ENCODE measurements around the gene ABCD3.
"Not testable (repeated sequence)": the region's sequence is repeated elsewhere in the genome, so short reads cannot be mapped to it uniquely, and the experiment has no call there.

ABCD3 gene

DNA sequence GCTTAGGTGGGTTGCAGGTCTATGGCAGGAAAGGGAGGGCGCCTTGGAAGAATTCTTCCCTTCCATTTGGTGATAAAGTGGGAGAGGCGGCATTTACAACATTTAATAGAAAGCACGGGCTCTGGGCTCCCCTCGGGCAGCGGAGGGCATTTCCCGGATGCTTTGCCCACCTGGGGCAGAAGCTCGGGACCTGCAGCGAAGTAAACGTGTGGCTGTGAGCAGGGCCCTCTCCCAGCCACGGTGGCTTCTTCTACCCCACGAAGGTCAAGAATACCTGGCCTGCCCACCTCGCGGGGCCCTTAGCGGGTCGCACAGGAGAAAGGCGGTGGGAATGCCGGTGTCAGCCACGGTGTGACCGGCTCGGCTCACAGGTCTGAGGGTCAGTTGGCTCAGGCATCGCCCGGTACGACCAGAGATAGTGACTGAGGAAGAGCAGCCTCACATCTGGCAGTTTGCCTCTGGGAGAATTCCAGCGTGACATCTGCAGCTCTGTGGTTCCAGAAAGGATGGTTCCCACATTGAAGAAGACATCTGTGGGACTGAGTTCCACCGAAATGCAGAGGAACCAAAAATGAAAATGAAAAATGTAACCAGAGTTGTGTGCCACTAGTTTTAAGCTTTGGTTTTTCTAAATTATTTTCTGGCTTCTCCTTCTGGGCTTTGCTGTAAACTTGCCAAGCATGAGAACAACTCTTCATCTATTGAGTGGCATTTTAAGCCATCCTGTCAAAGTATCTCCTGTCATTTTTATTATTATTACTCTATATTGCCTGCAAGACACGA lies 124.1 kb downstream of the ABCD3 start:
- H3K4me3 ChIP-seq: peak overlapping the region; percentile 54 to 72 (median 65)
- peak overlapping the region in 20 of 21 experiments; percentile 57 to 95 (median 84) for H3K27ac ChIP-seq

DNA sequence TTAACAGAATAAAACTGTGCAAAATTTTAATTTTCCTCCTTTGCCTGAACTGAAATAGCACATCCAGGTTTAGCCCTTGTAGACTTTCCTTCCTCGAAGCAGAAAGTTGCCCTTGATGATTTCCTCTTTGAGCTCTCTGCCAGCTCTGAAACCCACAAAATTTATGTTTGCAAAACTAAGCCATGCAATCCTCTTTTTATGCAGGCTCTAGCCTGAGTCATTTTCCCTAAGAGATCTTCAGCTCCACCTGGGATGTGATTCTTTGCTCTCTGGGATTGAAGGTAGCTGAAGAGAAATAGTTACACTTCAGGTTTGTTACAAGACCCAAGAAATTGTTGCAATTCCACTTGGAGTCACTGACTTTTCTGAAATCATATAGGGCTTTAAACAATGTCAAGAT lies 124.8 kb downstream of the ABCD3 start:
- peak overlapping the region in 3 of 7 experiments; percentile 68 to 72 (median 69) for H3K4me3 ChIP-seq
- peak overlapping the region in 8 of 21 experiments; percentile 69 to 93 (median 85) for H3K27ac ChIP-seq

DNA sequence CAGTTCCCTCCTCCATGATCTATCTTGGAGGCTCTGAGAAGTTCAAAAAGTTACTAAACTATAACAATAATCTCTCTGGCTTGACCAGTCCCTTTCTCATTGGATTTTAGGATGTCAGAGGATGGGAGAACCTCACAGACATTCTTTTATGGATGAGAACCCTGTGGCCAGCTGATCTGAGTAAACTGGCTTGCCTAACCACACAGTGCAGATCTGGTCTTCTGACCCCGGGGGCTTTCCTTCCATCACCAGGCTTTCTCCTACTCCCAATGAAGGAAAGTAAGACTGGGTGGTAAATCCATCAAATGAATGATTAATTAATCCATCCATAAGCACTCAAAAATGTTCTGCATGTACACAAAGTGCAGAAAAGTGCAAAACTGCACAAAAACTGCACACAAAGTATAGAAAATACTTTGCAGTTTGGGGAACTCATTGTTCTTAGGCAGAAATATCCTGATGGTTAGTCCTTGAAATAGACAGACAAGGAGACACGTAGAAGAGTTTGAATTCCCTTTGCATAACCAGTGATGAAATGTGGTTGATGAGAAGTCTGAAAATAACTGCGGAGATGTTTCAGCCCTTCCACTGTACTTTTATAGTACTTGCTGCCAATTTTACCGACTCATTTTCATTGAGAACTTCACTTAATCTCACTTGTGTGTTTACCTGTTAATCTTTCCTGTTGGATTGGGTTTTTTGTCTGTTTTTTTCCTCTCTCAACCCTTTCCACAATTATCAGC lies 125.9 kb downstream of the ABCD3 start:
- H3K4me3 ChIP-seq: no peak overlapping the region
- peak overlapping the region in 6 of 21 experiments; percentile 2 to 93 (median 10) for H3K27ac ChIP-seq

DNA sequence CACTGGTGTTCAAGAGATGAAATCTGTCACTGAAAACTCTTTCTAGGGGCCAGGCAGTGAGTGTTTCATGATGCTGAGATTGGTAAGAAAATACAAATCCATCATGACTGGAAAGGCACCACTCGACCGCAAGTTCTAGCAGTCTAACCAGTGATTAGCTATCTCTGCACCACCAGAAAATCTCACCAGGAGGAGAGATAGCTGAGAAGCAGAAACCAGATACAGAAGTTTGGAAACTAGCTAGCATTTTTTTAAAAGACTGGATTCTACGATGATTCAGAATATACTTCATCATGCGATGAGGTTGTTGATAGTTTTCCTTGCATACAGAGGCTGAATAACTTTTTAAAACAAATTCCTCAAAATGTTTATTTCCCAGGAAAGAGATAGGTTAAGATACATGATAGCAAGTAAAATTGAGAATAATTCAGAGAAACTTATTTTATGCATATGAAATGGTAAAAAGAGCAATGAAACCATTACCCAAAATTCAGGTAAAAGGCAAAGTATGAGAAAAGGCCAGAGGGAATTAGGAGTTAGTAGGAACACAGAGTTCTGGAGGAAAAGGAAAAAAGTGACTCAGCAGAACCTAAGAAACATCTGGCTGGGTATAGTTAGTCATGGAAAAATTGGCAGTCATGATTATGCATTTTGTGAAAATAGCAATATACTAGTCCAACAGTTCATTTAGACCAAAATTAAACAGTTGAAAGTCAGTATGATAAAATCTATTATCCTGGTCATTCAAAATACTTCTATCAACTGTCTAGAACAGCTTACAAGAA lies 126.7 kb downstream of the ABCD3 start:
- Histone ChIP-seq H3K27ac (peak overlapping the region in 5 of 21 experiments; percentile 5 to 45 (median 22)), H3K4me3 (no peak overlapping the region)

DNA sequence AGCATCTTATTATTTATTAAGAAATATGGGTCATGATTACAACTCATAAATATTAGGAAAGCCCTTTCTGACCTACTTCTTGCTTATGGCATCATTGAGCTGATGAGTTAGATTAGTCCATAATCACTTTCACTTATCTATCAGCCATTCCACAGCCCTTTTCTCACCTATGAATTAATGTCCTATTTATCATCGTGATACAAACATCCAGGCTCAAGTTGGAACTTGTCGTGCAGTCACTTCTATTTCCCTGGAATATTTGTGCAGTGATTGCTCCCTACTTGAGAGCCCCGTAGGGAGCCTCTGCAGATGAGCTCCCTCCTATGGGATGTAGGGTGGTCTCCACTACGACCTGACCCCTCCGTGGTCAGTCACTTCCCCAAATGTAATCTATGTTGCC lies 131.5 kb downstream of the ABCD3 start:
- Histone ChIP-seq H3K27ac (no peak overlapping the region), H3K4me3 (no peak overlapping the region)

DNA sequence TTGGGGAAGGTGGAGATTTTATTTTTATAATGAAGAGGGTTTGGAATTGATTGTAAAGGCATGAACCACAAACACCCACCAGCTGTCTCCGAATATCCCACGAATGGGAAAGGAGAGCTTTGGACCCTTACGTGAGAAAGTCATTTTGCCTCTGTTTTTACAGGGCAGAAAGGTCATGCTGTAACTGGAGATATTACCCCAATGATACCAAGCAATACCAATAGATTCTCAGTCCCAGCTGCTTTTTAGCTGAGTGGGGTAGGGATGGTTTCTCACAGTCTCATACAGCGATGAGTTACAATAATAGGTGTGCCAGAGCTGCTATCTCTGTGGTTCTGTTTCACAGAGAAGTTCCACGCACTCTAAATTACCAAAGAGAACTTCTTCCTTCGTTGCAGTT lies 132.2 kb downstream of the ABCD3 start:
- Histone ChIP-seq H3K27ac (peak overlapping the region in 1 of 21 experiments; percentile 7), H3K4me3 (no peak overlapping the region)

DNA sequence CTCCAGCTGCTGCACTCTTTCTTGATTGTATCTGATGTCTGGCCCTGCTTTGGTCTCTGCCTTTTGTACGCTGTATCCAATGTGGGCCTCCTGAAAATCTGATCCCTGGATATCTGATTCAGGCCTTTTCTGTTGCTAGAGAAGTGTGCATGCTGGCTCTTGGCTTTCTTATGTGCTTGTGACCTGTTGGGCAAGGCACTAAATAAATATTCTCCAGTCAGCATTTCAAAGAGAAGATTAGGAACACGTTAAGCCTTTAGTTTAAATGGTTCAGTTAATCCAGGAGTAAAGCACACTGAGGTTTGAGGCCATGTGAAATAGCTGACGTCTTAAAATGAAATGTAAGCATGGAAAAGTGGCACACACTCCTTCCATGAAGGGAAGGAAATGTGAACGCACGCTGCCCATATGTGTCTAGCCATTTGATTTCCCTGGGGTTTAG lies 132.6 kb downstream of the ABCD3 start:
- peak overlapping the region in 1 of 21 experiments; percentile 7 for H3K27ac ChIP-seq
- H3K4me3 ChIP-seq: no peak overlapping the region

DNA sequence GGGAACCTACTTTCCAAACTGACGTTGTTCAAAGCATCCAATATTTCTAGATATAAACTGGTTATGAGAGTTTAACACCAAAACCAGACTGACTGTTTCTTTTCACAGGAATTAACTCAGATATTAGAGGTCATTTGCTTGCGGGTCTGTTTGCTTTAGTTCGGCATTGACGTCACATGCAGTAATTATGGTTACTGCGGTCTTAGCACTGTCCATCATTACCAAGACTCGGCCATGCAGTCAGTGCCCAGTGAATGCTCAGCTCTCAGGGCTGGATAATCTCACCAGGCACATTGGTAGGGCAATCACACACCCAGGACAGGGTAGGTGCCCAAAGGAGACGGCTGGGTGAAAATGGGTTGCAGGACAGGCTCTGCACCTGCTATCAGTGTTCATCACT lies 133.3 kb downstream of the ABCD3 start:
- H3K4me3 ChIP-seq: no peak overlapping the region
- H3K27ac ChIP-seq: no peak overlapping the region

DNA sequence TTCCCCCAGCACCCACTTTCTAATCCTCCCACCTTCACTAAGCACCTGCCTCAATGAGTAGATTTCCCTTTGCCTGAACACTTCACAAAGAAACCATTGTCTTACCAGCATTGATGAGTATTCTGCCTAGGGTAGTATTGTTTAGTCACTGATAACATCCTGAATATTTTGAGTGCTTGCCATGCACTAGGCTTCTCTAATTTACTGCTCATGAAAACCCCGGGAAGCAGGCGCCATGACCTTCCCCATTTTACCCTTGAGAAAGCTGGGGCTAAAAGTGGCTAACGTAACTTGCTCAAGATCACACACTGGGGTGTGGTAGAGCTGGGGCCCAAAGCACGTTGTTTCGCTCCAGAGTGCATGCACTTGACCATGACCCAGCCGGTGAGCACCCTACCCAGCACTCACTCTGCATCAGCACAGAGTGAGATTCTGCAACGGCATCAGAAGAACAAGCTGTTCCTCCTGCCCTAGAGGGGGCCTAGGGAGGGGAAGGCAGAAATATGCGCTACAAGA lies 133.9 kb downstream of the ABCD3 start:
- H3K27ac ChIP-seq: no peak overlapping the region
- no peak overlapping the region for H3K4me3 ChIP-seq

DNA sequence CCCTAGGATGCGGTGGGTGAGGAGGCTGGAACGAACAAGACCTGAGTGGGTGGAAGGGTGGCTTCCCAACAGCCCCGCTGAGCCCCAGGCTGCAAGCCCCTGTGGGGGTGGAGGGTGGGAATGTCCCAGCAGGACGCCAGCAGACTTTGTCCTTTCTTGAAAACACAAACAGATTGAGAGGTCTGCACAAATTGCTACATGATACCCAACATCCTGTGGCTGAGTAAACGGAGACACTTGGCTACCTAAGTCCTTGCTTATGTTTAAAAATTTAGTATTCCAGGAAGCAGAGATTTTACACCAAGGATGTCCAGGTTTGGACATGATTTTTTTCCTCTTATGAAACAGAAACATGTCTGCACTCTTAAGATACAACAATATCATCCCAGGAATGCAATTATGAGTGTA lies 135.1 kb downstream of the ABCD3 start:
- no peak overlapping the region for H3K4me3 ChIP-seq
- no peak overlapping the region for H3K27ac ChIP-seq

DNA sequence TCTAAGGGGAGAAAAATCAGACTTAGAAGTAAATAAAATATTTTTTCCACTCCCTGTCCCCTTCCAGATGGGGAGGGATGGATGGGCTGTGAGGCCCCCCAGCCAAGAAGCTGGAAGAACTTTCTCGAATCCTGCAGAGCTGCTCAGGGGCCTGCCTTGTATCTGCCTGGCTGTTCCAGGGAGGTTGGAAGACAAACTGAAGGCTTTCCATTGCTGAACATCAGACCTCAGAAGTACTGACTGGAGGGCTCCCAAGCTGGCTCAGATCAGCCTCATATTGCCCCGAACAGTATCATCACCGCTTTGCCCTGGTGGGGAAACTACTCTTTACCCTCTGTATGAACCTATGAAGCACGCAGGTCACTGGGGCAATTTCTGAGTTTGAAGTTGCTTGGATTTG lies 135.7 kb downstream of the ABCD3 start:
- Histone ChIP-seq H3K4me3 (no peak overlapping the region), H3K27ac (no peak overlapping the region)

DNA sequence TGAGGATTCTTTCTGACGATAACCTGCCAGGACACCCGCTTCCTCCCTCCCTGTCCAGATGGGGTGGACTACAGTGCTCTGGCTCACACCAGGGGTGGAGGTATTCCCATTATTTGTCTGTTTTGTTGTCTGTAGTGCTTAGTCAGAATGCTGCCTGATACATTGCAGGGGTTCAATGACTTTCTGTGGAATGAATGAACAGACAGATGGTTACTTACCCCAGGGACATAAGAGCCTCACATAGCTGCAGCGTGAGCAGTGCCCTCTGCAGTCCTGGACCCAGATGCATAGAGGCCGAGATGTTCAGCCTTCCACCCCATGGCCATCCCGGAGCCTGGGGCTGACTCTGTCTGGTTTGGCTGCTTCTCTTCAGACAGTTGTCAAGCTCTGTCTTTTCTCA lies 136.4 kb downstream of the ABCD3 start:
- Histone ChIP-seq H3K4me3 (no peak overlapping the region), H3K27ac (no peak overlapping the region)

DNA sequence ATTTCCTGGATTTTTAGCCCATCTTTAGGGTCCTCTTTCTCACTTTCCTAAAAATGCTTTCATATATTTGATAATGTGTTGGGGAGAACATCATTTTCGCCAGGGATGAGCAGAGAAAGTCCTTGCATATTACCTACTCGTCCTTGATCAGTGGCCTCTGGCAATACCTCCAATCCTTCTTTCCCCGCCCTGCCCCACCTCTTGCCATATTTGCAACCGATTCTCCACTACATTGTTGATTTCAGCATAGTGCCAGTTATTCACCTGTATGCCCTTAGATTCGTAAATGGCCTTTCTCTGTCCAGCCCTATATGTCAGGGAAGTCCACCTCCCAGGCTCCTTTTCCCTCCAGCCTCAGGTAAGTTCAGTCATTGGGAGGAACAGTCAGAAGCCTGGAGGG lies 136.9 kb downstream of the ABCD3 start:
- Histone ChIP-seq H3K27ac (no peak overlapping the region), H3K4me3 (no peak overlapping the region)

DNA sequence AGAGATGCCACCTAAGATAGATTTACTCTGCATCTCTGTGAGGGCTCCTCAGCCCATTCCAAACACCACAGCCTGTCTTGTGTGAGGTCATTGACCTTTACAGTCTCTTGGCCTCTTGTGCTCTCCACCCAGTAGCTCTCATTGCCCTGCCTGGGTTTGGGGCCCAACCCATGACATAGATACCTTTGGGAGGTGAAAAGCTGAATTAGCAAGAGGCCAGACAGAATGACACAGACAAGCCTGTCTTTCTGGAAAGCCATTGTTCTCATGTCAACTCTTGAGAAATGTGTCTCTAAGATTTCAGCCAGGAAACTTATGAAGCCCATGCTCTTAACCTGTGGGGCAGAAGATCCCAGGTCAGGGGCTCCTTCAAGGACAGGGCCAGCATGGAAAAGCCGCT lies 141.7 kb downstream of the ABCD3 start:
- Histone ChIP-seq H3K27ac (peak overlapping the region in 3 of 21 experiments; percentile 14 to 49 (median 43)), H3K4me3 (no peak overlapping the region)

DNA sequence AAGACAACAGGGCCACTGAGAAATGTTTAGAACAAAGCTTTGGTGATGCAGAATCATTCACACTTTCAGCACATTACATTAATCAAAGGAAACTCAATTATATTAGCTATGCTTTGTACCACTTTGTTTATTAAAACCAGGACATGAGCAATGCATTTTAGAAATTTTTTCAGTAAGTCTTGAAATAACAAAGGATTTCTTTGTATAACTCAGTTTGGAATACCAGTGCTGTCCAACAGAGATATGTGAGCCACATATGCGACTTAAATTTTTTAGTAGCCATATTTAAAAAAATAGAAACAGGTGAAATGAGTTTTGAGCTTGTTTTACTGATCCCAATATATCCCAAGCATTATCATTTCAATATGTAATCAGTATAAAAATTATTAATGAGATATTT lies 142.1 kb downstream of the ABCD3 start:
- Histone ChIP-seq H3K4me3 (no peak overlapping the region), H3K27ac (peak overlapping the region in 2 of 21 experiments; percentile 14 to 43)

DNA sequence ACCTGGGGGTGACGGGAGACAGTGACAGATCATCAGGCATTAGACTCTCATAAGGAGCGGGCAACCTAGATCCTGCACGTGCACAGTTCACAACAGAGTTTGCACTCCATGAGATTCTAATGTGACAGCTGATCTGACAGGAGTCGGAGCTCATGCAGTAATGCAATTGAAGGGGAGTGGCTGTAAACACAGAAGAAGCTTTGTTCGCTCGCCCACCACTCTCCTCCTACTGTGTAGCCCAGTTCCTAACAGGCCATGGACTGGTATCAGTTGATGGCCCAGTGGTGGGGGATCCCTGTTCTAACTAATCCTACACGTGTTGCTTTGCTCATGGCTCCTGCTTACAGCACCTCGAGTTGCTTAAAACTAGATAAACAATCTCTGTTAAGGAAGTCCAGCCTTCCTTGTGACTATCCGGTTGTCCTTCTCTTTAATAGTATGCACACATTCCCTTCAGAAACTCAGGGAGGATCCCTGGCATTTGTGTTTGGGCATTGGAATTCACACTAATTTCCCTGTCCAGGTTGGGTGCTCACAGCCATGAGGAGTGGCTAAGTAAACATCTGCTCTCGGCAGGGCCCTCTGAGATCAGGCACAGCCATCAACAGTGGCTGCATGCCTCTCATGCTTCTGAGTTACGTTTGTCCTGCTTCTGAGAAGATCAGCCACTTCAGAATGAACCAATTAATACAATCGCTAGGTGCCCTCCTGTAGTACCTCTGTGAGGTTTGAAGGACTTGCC lies 144.5 kb downstream of the ABCD3 start:
- no peak overlapping the region for H3K27ac ChIP-seq

DNA sequence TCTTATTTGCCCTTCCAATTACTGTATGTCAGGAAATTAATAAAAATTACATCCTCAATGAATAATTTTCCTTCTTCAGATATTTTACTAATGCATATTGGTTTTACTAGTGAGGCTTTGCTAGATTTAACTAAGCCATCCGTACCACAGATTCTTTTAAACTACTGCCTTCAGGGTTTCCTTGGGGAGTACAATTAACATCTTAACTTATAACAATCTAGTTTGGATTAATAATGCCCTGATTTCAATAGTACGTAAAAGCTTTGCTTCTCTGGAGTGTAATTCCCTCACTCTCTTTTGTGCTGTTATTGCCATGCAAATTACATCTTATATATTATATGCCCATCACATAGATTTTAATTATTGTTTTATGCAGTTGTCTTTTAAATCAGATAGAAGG lies 147.7 kb downstream of the ABCD3 start:
- no peak overlapping the region for H3K27ac ChIP-seq
- H3K4me3 ChIP-seq: no peak overlapping the region

More for the DNA sequence above, 144.5 kb downstream of the ABCD3 start:
- no peak overlapping the region for H3K4me3 ChIP-seq

DNA sequence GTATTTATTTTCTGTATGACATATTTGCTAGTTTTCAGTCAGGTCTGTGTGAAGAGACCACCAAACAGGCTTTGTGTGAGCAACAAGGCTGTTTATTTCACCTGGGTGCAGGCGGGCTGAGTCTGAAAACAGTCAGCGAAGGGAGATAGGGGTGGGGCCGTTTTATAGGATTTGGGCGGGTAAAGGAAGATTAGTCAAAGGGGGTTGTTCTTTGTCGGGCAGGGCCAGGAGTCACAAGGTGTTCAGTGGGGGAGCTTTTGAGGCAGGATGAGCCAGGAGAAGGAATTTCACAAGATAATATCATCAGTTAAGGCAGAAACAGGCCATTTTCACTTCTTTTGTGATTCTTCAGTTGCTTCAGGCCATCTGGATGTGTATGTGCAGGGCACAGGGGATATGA lies 148.2 kb downstream of the ABCD3 start:
- H3K27ac ChIP-seq, H3K4me3 ChIP-seq: not testable (repeated sequence)

DNA sequence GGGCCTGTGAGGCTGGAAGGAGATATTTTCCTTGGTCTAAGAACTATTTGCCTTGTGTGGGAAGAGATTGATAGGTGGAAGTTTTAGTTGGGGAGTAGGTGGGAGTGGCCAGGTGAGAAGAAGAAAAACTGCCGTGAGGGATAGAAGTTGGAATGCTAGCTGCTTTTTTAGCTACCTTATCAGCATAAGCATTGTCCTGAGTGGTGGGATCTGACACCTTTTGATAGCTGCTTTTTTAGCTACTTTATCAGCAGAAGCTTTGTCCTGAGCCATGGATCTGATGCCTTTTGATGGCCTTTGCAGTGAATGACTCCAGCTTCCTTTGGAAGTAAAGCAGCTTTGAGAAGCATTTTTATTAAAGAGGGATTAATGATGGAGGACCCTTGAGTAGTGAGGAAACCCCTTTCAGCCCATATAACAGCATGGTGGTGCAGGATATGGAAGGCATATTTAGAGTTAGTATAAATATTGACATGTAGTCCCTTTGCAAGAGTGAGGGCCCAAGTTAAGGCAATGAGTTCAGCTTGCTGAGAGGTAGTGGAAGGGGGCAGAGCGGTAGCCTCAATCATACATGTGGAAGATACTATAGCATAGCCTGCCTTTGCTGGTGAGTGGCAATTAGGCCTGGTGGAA lies 149.9 kb downstream of the ABCD3 start:
- not testable (repeated sequence) for H3K4me3 ChIP-seq, H3K27ac ChIP-seq
